HT-29 (cell line): Measurements from ENCODE around the gene SOD1. TPM values are rescaled to one million over a fixed set of nuclear protein-coding genes. Genes with fewer than 3 reads are reported as not detected.

Experiments
- DNase-seq: peaks from one replicate; pipeline ENCODE4 v3.0.0-alpha.2; 2015; ENCODE audit warnings: low spot score
- total RNA-seq: library from RNA; depleted of rRNA; stranded (reverse); fragments of >200 nt; shearing (Covaris generic); gene quantifications from 2 replicates; pipeline ENCODE4 v1.2.3, GENCODE V29; 2014

The SOD1 gene
- total RNA-seq, 1 experiment from 2014 or later: 118 TPM

DNA sequence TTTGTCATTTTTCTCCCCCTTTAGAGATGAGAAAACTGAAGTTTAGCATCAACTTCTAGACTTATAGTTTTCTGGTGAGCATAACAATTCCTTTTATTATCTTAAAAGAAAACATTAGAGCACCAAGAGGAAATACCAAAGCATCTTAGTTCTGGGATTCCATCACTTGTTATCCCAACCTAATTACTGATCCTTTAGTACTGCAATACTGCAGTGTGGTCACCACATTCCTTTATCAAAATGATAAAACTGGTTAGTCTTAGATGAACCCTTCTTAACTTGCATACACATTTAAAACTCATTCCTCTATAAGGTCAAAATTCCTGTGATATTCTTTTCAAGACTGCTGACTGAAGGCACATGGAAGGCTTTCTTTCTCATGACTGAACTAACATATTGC is 23.1 kb downstream of the SOD1 start:
- no peak for DNase-seq

DNA sequence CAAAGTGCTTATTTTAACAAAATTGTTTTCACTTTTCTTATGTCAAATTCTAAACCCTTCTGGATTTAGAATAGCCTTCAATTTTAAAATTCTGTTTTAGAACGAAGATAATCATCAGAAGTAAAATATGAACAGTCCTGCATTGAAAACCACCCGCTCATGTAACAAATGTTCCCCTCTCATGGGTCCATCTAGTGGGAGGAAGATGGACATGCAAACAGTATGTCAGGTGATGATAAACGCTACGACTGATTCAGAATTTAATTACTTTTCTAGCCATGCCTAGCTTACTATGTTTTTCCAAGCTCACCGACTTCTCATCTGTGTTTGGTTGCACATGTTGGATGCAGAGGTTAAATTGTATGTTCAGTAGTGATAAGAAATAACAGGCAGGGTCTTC is 23.5 kb downstream of the SOD1 start:
- no peak for DNase-seq

DNA sequence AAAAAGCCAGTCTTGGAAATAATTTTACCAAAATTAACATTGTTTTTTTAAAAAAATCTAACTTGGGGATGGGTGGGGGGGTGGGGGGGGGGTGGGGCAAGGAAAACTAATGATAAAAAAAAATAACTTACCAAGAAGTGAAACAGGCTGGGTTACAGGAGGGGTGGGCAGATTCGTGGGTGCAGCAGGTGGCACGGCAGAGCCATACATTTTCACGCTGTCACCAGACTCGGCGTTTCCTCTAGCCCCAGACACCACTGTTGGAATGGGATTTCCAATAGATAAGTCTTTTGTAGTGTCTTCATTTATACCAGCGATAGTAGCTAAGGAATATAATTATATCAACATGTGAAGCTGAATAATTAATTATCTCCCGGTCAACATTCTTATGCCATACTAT is 25.4 kb downstream of the SOD1 start:
- no peak for DNase-seq

DNA sequence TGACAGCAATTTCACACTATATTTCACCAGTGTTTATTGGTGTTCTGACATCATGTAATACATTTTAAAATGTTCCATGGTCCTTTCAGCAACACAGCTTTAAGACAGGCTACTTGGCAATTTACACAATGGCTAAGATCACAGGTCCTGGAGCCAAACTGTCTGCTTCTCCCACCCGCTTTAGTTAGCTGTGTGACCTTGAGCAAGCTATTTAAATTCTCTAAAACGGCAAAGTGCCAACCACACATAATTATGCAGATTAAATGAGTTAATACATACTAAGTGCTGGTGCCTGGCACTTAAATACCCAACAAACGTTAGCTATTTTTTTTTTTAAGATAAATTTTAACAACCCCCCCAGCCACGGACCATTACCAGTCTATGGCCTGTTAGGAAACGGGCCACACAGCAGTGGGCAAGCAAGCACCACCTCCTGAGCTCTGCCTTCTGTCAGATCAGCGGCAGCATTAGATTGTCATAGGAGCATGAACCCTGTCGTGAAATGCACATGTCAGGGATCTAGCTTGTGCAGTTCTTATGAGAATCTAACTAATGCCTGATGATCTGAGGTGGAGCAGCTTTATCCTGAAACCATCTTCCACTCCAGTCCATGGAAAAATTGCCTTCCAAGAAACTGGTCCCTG is 26.9 kb downstream of the SOD1 start:
- DNase-seq: no peak

GRCh38 chr21:31687108-31687507 is 27.6 kb downstream of the SOD1 start:
- no peak for DNase-seq

DNA sequence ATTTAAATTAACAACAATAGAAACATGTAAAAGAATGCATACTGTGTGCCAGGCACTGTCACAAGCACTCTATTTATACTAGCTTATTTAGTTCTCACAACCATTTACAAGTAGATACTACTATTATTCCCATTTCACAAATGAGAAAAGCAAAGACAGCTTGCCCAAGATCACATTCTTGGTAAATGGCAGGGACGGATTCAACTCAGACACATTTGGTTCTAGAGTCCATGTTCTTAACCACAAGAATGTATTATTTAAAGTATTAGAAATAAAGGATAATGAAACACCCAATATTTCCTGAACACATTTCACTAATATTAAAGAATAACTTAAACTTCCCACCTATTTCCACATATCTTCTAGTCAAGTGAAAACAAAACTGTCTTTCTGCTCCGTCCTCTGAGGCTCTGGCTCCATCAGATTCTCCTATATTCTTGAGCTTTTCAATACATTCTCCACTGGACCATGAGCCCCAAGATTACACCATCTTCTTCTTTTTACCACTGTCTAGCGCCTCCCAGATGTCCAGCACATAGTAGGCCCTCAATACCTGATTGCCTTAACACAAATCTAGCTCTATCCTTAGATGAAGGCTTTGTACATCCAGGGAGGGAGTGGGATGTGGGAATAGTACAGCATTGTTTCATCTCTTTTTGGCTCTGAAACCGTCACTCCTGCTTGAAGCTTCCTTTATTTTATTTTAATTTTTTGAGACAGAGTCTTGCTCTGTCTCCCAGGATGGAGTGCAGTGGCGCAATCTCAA is 29.3 kb downstream of the SOD1 start:
- no peak for DNase-seq

DNA sequence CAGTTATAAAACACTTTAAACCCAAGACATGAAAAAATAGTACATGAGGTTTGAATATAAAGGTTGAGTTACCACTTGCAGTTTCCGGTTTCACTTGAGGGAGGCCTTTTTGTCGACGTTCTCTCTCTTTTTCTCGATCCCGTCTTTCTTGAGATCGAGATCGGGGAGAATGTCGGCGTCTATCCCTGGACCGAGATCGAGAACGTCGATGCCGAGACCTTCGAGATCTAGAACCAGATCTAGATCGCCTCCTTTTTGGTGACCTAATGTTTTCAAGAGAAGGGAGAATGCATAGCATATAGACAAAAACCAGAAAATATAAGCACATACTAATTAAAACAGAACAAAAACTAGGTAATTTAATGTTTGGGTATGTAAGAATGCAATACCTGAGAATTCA is 33.7 kb downstream of the SOD1 start:
- DNase-seq: no peak

- no peak for DNase-seq
Measured at GRCh38 chr21:31696424-31696823, 36.9 kb downstream of the SOD1 start.

- no peak for DNase-seq
Measured at GRCh38 chr21:31698461-31698860, 39.0 kb downstream of the SOD1 start.

- no peak for DNase-seq
Measured at GRCh38 chr21:31700040-31700439, 40.5 kb downstream of the SOD1 start.

DNA sequence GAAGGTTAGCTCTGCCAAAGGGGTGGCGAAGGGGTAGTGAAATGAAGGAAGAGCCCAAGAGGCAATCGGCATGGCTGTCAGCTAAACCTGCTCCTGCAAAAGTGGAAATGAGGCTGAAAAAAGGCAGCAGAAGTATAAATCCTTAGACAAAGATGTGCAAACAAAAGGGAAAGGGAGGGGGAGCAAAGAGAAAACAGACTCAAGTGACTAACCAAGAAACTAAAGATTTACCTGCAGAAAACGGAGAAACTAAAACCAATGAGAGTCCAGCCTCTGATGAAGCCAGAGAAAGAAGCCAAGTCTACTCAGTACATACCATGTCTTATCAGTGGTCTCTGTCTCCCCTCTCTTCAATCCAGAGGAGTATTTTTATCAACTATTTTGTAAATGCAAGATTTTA is 47.1 kb downstream of the SOD1 start:
- no peak for DNase-seq

- no peak for DNase-seq
Measured at GRCh38 chr21:31707499-31707898, 48.0 kb downstream of the SOD1 start.

- DNase-seq: no peak
Measured at GRCh38 chr21:31708541-31708940, 49.0 kb downstream of the SOD1 start.

DNA sequence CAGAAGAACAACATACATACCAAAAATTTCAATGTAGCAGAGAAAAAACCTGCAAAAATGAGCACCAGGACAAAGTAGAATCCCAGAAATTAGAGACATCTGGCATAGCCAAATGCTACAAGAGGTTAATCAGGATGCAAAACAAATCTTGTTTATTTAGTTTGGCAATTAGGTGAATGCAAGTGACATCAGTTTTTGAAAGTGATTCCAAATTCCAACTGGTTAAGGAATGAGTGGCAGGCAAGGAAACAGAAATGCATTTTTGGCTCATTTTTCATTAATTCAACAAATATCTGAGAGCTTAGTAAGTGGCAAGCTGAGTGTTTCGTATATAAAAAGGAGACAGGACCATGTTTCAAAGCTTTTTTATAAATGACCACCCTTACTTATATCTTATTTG is 51.1 kb downstream of the SOD1 start:
- DNase-seq: no peak

DNA sequence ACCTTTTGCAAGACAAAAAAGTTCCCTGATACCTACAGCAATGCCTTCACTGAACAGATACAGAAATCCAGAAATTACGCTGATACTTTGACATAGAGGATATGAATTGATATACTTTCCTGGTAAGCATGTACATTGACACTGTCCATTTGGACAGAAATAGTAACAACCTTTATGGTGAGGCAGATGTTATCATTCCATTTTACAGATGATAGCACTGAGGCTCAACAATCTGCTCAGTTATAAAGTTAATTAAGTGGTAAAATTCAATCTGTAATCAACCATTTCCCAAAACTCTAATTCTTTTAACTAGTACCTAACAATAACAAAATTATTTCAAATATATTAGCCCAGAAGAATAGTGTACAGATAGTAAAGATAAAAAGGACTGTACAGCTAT is 51.8 kb downstream of the SOD1 start:
- DNase-seq: no peak

- no peak for DNase-seq
Measured at GRCh38 chr21:31711745-31712285, 52.3 kb downstream of the SOD1 start.

GRCh38 chr21:31713115-31713514 is 53.6 kb downstream of the SOD1 start:
- DNase-seq: no peak

DNA sequence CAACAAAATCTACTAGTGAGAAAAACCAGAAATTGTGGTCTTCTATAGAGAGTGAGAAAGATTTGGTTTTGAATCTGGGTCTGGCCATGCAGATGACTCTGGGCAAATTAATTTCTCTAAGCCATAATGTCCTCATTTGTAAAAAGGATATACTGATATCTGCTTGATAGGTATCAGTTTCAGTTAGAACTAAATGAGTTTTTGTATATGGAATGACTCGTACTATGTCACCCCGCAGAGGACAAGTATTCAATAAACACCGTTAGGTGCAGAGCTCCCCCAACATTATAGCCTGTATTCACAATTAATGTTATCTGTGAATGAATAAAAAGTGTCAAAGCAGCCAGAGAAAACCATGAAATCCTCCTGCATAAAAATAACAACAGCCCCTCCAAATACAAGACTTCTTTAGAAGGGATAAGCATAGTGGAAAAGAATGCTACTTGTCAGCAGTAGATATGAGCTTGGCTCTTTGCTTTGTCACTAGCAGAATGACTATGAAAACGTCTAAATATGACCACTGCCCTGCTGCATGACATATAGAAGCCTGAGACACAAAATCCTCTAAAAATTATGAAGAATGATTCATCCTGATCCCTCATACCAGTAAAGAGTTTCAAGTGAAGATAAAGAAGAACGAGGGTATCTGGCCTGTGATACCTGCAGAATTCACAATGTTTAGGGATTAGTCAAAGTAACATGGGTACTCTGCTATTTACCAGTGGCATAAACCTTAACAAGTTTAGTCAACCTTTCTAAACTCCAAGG is 54.7 kb downstream of the SOD1 start:
- no peak for DNase-seq

DNA sequence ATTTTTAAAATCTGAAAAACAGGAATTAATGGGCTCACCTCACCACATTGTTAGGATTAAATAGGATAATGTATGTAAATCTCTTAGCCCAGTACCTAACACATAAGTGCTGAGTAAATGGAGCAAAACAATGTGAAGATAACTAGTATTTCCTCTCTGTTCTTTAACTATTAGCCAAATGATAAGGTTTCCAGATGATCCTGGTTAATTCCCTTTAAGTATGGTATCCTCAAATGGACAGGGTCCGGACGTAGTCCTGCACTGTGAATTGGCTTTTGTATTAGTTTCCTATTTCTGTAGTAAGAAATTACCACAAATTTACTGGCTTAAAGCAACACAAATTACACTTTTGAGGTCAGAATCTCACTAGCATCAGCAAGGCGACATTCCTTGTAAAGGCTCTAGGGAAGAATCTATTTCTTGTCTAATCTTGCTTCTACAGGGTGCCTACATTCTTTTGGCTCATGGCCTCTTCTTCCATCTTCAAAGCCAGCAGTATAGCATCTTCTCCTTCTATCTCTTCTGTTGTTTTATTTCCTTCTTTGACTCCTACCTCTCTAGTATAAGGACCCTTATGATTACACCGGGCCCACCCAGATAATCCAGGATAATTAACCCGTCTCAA is 55.4 kb downstream of the SOD1 start:
- DNase-seq: no peak

DNA sequence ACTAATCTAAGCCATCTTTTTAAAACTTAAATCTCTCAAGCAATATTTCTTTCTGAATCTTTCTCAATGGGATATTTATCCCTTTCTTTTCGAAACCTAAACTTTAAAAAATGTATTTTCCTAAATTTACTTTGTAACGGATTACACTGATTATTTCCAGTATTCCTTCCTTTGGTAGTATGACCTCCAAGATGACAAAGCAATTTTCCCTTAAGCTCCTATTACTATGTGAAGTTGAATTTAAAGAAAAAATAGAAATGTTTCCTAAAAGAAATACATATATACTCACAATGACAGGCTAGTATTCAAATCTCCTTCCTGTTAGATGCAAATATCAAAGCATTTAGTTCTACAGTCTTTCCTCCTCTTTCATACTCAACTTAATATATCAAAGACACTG is 56.6 kb downstream of the SOD1 start:
- DNase-seq: no peak
